Fibroblast of pulmonary artery (primary cell): Measurements from ENCODE around the gene ZNF334.

ENCODE experiments used
- DNase-seq: peaks from one replicate; pipeline ENCODE4 v3.0.0-alpha.2; 2010; ENCODE audit warnings: low read depth
- H3K4me3 ChIP-seq: replicated peaks from 2 replicates; pipeline ENCODE4 v1.5.1; 2011; ENCODE audit warnings: low read depth, mild to moderate bottlenecking, control low read depth, low read length, moderate library complexity
- CTCF ChIP-seq: IDR thresholded peaks from 2 replicates; pipeline ENCODE4 v1.5.1; 2011; ENCODE audit warnings: mild to moderate bottlenecking, control low read depth, low read length, inconsistent platforms; ENCODE audit errors: missing control alignments

ZNF334 gene

GRCh38 chr20:46455729-46456128, 57.6 kb downstream of the ZNF334 start:
- no peak for DNase-seq
- TF ChIP-seq CTCF, result no peak
- no peak overlapping the region for H3K4me3 ChIP-seq
